ENCODE measurements around the gene AP2M1. TPM values are rescaled to one million over a fixed set of nuclear protein-coding genes. Genes with fewer than 3 reads are reported as not detected.

Gene AP2M1
- polyA plus RNA-seq, 1 of the 3 experiments (the other 2 are of a cell fraction), result 759 TPM

- peaks cover 0 to 2% of the 10 kb centered on the region in 2 experiments; a peak in 1 of 4 replicates for H3K4me1 ChIP-seq (ENCODE audit: control insufficient read depth in 1 of 2, insufficient read depth in 2 of 2, low read depth in 1 of 2, low read length in 1 of 2)
- no peaks in the 10 kb centered on the region for H3K9me2 ChIP-seq
- no peak for TF ChIP-seq TCF12 (IDR thresholded peaks at IDR 0.05)
- no peak for TF ChIP-seq EP300 (IDR thresholded peaks at IDR 0.05; ENCODE audit: borderline replicate concordance in 1 of 2, low read depth in 1 of 2, low read length in 1 of 2)
- TF ChIP-seq USF2 (IDR thresholded peaks at IDR 0.05; ENCODE audit: borderline replicate concordance, low read depth, low read length), result no peak
- TF ChIP-seq REST (IDR thresholded peaks at IDR 0.05; ENCODE audit: low read depth, low read length), result no peak
- TF ChIP-seq NRF1 (IDR thresholded peaks at IDR 0.05; ENCODE audit: low read depth, low read length), result no peak
- no peak for TF ChIP-seq MAX (IDR thresholded peaks at IDR 0.05; ENCODE audit: low read depth)
- no peak for TF ChIP-seq SIN3A (IDR thresholded peaks at IDR 0.05; ENCODE audit: borderline replicate concordance, low read depth, low read length)
- TF ChIP-seq CHD2 (IDR thresholded peaks at IDR 0.05; ENCODE audit: low read length, partially characterized antibody), result no peak
- peaks cover 43 to 68% of the 10 kb centered on the region in 2 experiments for H3K36me3 ChIP-seq (replicated peaks in 1 of 2; ENCODE audit: control insufficient read depth in 1 of 2, insufficient read depth in 2 of 2, low read length in 1 of 2)
- no peaks in the 10 kb centered on the region for H3F3A ChIP-seq (replicated peaks; ENCODE audit: insufficient read depth)
- no peak overlapping the region for H2AFZ ChIP-seq (ENCODE audit: low read depth)
- POLR2A ChIA-PET, result no interaction called here
- no peak overlapping the region for H3K9ac ChIP-seq
- CTCF ChIA-PET, result interaction anchor here (1.3 kb wide), 1 partner anchor 108 kb away, joined by 5 read pairs; the partner anchor contains the start of gene EEF1AKMT4
- H3K4me3 ChIP-seq (ENCODE audit: low read depth in 2 of 2, low read length in 1 of 2), result no peak overlapping the region
- H3K27me3 ChIP-seq (ENCODE audit: insufficient read depth), result no peaks in the 10 kb centered on the region
- WGBS (ENCODE audit: low lambda C conversion rate), result 95% methylated on average over 7 of the region's 7 CpGs
- peaks cover 43% of the 10 kb centered on the region for H3K79me2 ChIP-seq (ENCODE audit: insufficient read depth)
- DNase-seq, result no peak
- no peak overlapping the region for H3K27ac ChIP-seq (ENCODE audit: low read depth in 2 of 2, low read length in 1 of 2)
- H3K4me2 ChIP-seq, result no peak overlapping the region
- H3K9me3 ChIP-seq, result no peaks in the 10 kb centered on the region
- no peaks in the 10 kb centered on the region for H4K20me1 ChIP-seq (ENCODE audit: insufficient read depth)
Measured at GRCh38 chr3:184142199-184142598, 32.5 kb upstream of the AP2M1 start.

GRCh38 chr3:184143327-184143726 lies 31.3 kb upstream of the AP2M1 start:
- H3K9me3 ChIP-seq, result no peaks in the 10 kb centered on the region
- H3F3A ChIP-seq (replicated peaks; ENCODE audit: insufficient read depth), result peaks cover 3% of the 10 kb centered on the region
- no peak overlapping the region for H3K9ac ChIP-seq
- peaks cover 43 to 60% of the 10 kb centered on the region in 2 experiments for H3K36me3 ChIP-seq (replicated peaks in 1 of 2; ENCODE audit: control insufficient read depth in 1 of 2, insufficient read depth in 2 of 2, low read length in 1 of 2)
- H2AFZ ChIP-seq (ENCODE audit: low read depth), result no peak overlapping the region
- POLR2A ChIA-PET, result interaction anchor here (1.6 kb wide), 1 partner anchor 8 kb away, joined by 4 read pairs; the partner anchor contains the start of gene EIF2B5
- CTCF ChIA-PET, result interaction anchor here (3.0 to 4.3 kb wide), 2 partner anchors 8 to 13 kb away, joined by 15 to 31 read pairs; partner anchors contain the start of genes DVL3 and EIF2B5
- peaks cover 32% of the 10 kb centered on the region for H3K79me2 ChIP-seq (ENCODE audit: insufficient read depth)
- no peaks in the 10 kb centered on the region for H4K20me1 ChIP-seq (ENCODE audit: insufficient read depth)
- H3K9me2 ChIP-seq, result no peaks in the 10 kb centered on the region
- 86% methylated on average over 3 of the region's 3 CpGs for WGBS (ENCODE audit: low lambda C conversion rate)
- no peak overlapping the region for H3K4me2 ChIP-seq
- H3K27me3 ChIP-seq (ENCODE audit: insufficient read depth), result no peaks in the 10 kb centered on the region
- DNase-seq, result no peak
- peaks cover 0 to 2% of the 10 kb centered on the region in 2 experiments; a peak in 1 of 4 replicates for H3K4me1 ChIP-seq (ENCODE audit: control insufficient read depth in 1 of 2, insufficient read depth in 2 of 2, low read depth in 1 of 2, low read length in 1 of 2)
- no peak overlapping the region for H3K4me3 ChIP-seq (ENCODE audit: low read depth in 2 of 2, low read length in 1 of 2)
- H3K27ac ChIP-seq (ENCODE audit: low read depth in 2 of 2, low read length in 1 of 2), result no peak overlapping the region
- TF ChIP-seq IRF3 (IDR thresholded peaks at IDR 0.05; ENCODE audit: low read depth, low read length) (no peak), FOSL2 (IDR thresholded peaks at IDR 0.05; ENCODE audit: borderline replicate concordance, low read depth) (no peak), MEF2A (IDR thresholded peaks at IDR 0.05; ENCODE audit: borderline replicate concordance, low read depth) (no peak), RAD21 (IDR thresholded peaks at IDR 0.05; ENCODE audit: low read length) (no peak), POLR2AphosphoS5 (IDR thresholded peaks at IDR 0.05; ENCODE audit: low read depth, low read length) (no peak), PBX3 (IDR thresholded peaks at IDR 0.05) (no peak), SMC3 (IDR thresholded peaks at IDR 0.05; ENCODE audit: low read depth, low read length) (no peak), USF2 (IDR thresholded peaks at IDR 0.05; ENCODE audit: borderline replicate concordance, low read depth, low read length) (no peak), FOXM1 (IDR thresholded peaks at IDR 0.05; ENCODE audit: low read depth) (no peak), EP300 (IDR thresholded peaks at IDR 0.05; ENCODE audit: borderline replicate concordance in 1 of 2, low read depth in 1 of 2, low read length in 1 of 2) (no peak), ELF1 (IDR thresholded peaks at IDR 0.05) (no peak), GABPA (IDR thresholded peaks at IDR 0.05; ENCODE audit: low read depth) (no peak), USF1 (IDR thresholded peaks at IDR 0.05; ENCODE audit: borderline replicate concordance, low read depth) (no peak)

Data from SK-N-SH (cell line).